GM10266 (cell line): ENCODE results near the gene SV2B.

Source experiments
- DNase-seq: peaks from one replicate; pipeline ENCODE4 v3.0.0; 2012; ENCODE audit errors: extremely low spot score
- TF ChIP-seq, protein P1 (sequence below): IDR thresholded peaks from 2 replicates; pipeline ENCODE4 v1.5.1; 2012; ENCODE audit warnings: mild to moderate bottlenecking, low read depth; ENCODE audit not compliant: control insufficient read depth, insufficient read depth; ENCODE audit errors: missing control alignments

Gene SV2B

DNA sequence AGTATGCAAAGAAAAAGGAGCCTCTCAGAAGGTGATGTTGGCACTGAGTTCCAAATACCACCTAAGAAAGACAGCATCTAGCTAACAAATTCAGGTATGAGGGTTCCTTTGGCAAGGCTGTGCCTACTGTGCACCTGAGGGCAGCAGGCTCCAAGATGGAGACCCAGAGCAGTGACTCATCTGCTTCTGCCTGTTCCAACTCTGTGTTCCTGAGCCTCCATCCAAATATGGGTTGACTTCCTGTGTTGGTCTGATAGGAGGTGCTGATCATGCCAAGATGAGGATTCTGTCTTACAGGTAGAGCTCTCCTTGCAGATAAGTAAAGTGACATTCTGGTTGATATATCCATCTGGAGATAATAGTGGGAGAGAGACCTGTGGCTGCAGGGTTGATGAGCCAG, 26.0 kb downstream of the SV2B start:
- TF ChIP-seq, protein P1, sequence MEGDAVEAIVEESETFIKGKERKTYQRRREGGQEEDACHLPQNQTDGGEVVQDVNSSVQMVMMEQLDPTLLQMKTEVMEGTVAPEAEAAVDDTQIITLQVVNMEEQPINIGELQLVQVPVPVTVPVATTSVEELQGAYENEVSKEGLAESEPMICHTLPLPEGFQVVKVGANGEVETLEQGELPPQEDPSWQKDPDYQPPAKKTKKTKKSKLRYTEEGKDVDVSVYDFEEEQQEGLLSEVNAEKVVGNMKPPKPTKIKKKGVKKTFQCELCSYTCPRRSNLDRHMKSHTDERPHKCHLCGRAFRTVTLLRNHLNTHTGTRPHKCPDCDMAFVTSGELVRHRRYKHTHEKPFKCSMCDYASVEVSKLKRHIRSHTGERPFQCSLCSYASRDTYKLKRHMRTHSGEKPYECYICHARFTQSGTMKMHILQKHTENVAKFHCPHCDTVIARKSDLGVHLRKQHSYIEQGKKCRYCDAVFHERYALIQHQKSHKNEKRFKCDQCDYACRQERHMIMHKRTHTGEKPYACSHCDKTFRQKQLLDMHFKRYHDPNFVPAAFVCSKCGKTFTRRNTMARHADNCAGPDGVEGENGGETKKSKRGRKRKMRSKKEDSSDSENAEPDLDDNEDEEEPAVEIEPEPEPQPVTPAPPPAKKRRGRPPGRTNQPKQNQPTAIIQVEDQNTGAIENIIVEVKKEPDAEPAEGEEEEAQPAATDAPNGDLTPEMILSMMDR: no peak
- DNase-seq: no peak

DNA sequence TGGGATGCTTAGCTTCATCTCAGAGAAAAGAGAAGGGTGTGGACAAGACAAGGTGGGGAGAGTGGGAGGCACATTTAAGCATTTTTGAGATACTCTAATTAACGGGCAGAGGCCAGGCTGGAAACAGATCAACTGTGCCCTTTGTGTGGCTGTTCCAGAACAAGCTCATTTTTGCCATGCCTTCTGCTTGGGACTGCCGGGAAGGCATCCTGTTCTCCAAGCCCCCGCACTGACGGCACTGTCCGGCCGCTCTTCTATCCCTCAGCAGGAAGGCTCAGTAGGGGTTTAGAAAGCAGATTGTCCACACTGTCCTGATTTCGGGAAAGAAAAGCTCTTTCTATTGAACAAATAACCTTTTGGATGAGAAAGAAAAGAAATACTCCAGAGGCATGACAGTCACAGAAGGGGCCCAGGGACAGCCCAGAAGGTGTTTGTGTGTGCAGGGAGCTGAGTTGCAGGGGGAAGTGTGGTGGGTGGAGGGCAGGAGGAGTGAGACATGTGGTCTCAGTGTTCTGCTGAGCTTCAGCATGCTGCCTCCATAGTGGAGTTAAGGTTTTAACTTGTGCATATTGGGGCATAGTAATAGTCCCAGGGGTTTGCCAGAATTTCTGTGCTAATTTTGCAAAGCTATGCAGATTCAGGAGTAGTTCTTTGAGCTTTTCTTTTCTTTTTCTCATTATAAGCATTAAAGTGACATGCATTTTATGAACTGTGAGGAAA, 27.3 kb downstream of the SV2B start:
- TF ChIP-seq, protein P1: no peak
- DNase-seq: no peak

DNA sequence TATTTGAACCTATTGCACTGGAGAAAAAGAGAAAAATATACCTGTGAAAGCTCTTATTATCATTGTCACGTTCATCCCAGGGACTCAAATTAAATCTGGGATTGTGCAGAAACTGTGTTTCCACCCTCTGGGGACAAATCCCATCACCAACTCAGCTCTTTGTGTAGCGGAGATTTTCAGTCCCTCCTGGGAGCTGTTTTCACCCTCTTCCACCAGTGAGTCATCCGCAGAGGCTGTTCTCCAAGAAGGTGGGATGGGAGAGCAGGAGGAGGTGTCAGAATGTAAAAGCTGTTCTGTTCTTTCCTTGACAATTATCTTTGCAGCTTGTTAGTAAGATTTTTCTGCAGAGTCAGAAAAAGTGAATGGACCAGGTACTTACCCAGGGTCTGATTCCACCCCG, 28.0 kb downstream of the SV2B start:
- DNase-seq: no peak

DNA sequence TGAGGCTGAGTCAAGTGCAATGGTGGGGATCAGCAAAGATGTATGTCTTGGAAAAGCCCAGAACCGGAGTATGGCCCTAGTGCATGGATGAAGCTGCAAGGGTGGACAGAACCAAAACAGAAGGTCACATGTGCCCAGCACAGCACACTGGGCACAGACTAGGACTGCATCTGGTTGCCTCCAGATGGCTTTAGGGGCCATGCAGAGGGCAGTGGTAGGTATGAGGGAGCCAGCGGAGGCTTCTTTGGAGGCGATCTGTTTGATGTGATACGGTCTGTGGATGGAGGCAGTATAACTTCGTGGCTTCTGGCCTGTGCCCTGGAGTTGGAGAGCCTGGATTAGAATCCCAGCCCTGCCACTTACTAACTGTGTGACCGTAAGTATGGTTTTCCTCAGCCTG, 29.4 kb downstream of the SV2B start:
- DNase-seq: no peak
- TF ChIP-seq, protein P1: no peak

More for the DNA sequence above, 28.0 kb downstream of the SV2B start:
- TF ChIP-seq, protein P1: no peak

DNA sequence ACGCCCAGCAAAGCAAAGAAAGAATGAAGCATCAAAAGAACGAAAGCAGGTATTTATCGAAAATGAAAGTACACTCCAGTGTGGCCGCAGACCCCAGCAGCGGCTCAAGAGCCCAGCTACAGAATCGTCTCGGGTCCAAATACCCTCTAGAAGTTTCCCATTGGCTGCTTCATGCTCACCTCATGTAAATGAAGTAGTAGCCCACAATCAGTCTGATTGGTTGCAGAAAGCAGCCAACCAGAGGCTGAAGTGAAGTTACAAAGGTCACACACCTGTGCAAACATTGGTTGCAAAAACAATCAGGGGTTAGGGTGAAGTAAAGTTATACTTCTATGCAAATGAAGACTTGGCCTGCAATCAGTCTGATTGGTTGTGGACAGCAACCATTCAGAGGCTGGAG, 32.0 kb downstream of the SV2B start:
- DNase-seq: no peak

DNA sequence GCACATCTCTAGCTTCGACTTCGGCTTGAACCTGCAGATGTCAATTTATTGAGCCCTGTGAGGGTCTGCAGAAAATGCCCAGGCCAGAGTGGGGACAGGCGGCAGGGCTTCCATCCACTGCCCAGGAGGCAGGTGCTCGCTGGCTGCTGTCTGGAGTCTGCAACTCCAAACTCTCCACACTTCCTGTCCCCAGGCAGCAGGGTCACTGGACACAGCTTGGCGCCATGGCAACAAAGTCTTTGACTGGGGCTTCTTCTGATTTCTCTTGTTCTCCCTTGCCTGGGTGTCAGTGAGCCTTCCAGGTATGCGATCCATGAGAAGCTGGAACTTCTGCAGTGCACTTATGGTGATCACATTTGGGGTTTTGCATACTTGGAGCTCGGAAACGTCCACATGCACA, 33.5 kb downstream of the SV2B start:
- DNase-seq: no peak
- TF ChIP-seq, protein P1: no peak

More for the DNA sequence above, 32.0 kb downstream of the SV2B start:
- TF ChIP-seq, protein P1: no peak

DNA sequence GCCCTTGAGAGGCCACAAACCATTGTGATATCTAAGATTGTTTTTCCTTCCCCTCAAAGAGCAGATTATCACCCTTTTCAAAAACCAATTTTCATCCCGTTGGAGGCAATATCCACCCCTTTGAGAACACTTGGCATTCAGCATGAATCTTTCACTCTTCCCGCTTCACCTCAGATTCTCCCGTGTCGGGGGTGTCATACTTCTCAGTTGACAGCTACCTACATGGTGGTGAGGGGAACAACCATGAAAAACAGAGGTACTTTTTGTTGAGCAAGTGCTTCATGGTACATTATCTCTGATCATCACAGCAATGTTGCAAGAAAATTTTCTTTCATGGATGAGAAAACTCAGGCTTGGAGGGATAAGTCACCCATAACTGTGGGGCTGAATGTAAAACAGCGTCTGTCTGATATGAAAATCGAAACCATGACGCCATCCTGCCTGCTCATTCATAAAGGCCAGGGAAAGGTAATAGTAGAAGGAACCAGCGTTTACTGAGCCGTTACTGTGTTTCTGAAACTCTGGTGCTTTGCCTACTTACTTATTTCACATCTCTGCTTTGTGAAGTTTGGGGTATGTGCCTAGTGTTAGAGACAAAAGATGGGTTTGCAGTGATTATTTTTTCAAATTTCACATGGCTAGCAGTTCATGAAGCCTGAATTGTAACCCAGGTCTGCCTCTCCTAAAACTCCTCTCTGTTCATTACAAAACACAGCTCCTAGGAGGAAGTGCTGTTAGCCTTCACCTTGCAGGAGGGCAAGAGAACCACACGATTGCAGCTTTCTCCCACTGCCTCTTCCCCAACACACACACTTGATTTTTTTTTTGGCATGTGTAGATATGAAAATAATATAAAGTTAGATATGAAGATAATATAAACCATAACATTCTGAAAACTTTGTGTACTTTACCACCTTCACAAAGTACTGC, 35.4 kb downstream of the SV2B start:
- TF ChIP-seq, protein P1: no peak

More for the DNA sequence above, 35.4 kb downstream of the SV2B start:
- peak; percentile 62 for DNase-seq
